DND-41 (cell line): ENCODE results near the gene GBX1.

Experiments used
- CTCF ChIP-seq: IDR thresholded peaks from 2 replicates; pipeline ENCODE4 v1.5.1; 2012; ENCODE audit warnings: borderline replicate concordance, low read length, moderate library complexity, mild to moderate bottlenecking; ENCODE audit not compliant: poor library complexity, severe bottlenecking; ENCODE audit errors: extremely low read depth
- EZH2 ChIP-seq: IDR thresholded peaks from 3 replicates; pipeline ENCODE4 v1.6.1; 2012; ENCODE audit warnings: borderline replicate concordance, low read depth, mild to moderate bottlenecking, moderate library complexity, low read length, inconsistent platforms; ENCODE audit not compliant: severe bottlenecking

DNA sequence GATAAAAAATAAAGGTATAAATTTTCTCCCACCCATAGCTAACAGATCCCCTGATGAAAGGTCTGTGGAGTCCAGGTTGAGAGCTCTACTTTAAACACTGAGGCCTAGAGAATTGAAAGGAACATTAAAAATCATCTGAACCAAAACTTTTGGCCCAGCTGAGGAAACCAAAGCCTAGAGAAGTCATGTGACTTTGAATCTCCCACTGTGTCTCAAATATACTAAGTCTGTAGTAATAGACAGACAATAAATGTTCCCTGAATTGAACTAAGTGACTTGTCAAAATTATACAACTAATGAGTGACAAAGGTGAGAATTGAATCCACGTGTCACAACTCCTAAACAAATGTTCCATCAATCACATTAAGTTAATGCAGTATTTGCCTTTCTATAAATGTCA lies 5.7 kb downstream of the GBX1 start:
- no peak for TF ChIP-seq CTCF
- no peak for TF ChIP-seq EZH2
